Neural cell (in vitro differentiated cells): Measurements from ENCODE around the gene MAB21L3. TPM values are rescaled to one million over a fixed set of nuclear protein-coding genes. Genes with fewer than 3 reads are reported as not detected.

Source experiments
- H2AFZ ChIP-seq: fragments of 200-600, 300-800 bp; sonication (generic), shearing (Covaris generic); 2 replicates; pipeline ENCODE4 v1.6.0; 2014; ENCODE audit warnings: low read depth, mild to moderate bottlenecking, antibody characterized with exemption, low read length, moderate library complexity
- H3F3A ChIP-seq: fragments of 200-600 bp; shearing (Covaris generic); 2 replicates; pipeline ENCODE4 v1.6.1; 2016; ENCODE audit warnings: mild to moderate bottlenecking, moderate library complexity, mixed read lengths, antibody characterized with exemption, low read length; ENCODE audit not compliant: insufficient read depth, poor library complexity, severe bottlenecking
- H3K27ac ChIP-seq: fragments of 200-600, 300-800 bp; sonication (generic), shearing (Covaris generic); 2 replicates; pipeline ENCODE4 v1.5.1; 2014; ENCODE audit warnings: mild to moderate bottlenecking, low read length, moderate library complexity
- H3K27me3 ChIP-seq: fragments of 300-800, 200-600 bp; sonication (generic), shearing (Covaris generic); 2 replicates; pipeline ENCODE4 v1.6.0; 2014; ENCODE audit warnings: mild to moderate bottlenecking, low read depth, low read length, moderate library complexity; ENCODE audit not compliant: insufficient read depth
- H3K36me3 ChIP-seq: fragments of 300-800, 200-600 bp; sonication (generic), shearing (Covaris generic); 2 replicates; pipeline ENCODE4 v1.5.1; 2014; ENCODE audit warnings: mild to moderate bottlenecking, antibody characterized with exemption, low read length, moderate library complexity; ENCODE audit not compliant: insufficient read depth
- H3K4me2 ChIP-seq: fragments of 300-800, 200-600 bp; sonication (generic), shearing (Covaris generic); 2 replicates; pipeline ENCODE4 v1.6.0; 2014; ENCODE audit warnings: mild to moderate bottlenecking, low read length
- H3K4me3 ChIP-seq: fragments of 300-800, 200-600 bp; sonication (generic), shearing (Covaris generic); 2 replicates; pipeline ENCODE4 v1.5.1; 2014; ENCODE audit warnings: mild to moderate bottlenecking, low read length, moderate library complexity
- H3K79me2 ChIP-seq: fragments of 200-600 bp; shearing (Covaris generic); replicated peaks from 2 replicates; pipeline ENCODE4 v1.6.0; 2014; ENCODE audit warnings: mild to moderate bottlenecking, low read length, moderate library complexity; ENCODE audit not compliant: insufficient read depth
- H3K9ac ChIP-seq: fragments of 300-800, 200-600 bp; sonication (generic), shearing (Covaris generic); 2 replicates; pipeline ENCODE4 v1.6.1; 2016; ENCODE audit warnings: mild to moderate bottlenecking, low read length, mixed read lengths
- H3K9me2 ChIP-seq: fragments of 200-600 bp; shearing (Covaris generic); 2 replicates; pipeline ENCODE4 v1.6.1; 2016; ENCODE audit warnings: mild to moderate bottlenecking, low read length, mixed read lengths; ENCODE audit not compliant: insufficient read depth
- H3K9me3 ChIP-seq: fragments of 200-600, 300-800 bp; sonication (generic), shearing (Covaris generic); 2 replicates; pipeline ENCODE4 v1.6.1; 2016; ENCODE audit warnings: mild to moderate bottlenecking, mixed run types, low read length, moderate library complexity, mixed read lengths
- H4K20me1 ChIP-seq: fragments of 200-600 bp; shearing (Covaris generic); 2 replicates; pipeline ENCODE4 v1.6.1; 2016; ENCODE audit warnings: mild to moderate bottlenecking, mixed run types; ENCODE audit not compliant: insufficient read depth
- EP300 ChIP-seq: fragments of 450-650 bp; conservative IDR thresholded peaks from 2 replicates; pipeline ENCODE4 v1.6.1; 2014; ENCODE audit warnings: antibody characterized with exemption, mild to moderate bottlenecking, moderate library complexity; ENCODE audit not compliant: poor library complexity, severe bottlenecking
- EZH2 ChIP-seq: fragments of 200-600, 300-800 bp; shearing (Covaris generic), sonication (generic); IDR thresholded peaks from 2 replicates; pipeline ENCODE4 v1.6.1; 2014; ENCODE audit warnings: antibody characterized with exemption, low read length, borderline replicate concordance, mild to moderate bottlenecking; ENCODE audit not compliant: insufficient read depth, poor library complexity, severe bottlenecking
- MXI1 ChIP-seq: fragments of 450-650 bp; conservative IDR thresholded peaks from 2 replicates; pipeline ENCODE4 v1.6.1; 2014; ENCODE audit warnings: antibody characterized with exemption, mild to moderate bottlenecking; ENCODE audit not compliant: poor library complexity, severe bottlenecking
- POLR2AphosphoS5 ChIP-seq: IDR thresholded peaks from 2 replicates; pipeline ENCODE4 v1.6.1; 2012
- RAD21 ChIP-seq: fragments of 450-650 bp; conservative IDR thresholded peaks from 2 replicates; pipeline ENCODE4 v1.6.1; 2014; ENCODE audit warnings: antibody characterized with exemption, mild to moderate bottlenecking, moderate library complexity
- SMC3 ChIP-seq: fragments of 450-650 bp; conservative IDR thresholded peaks from 2 replicates; pipeline ENCODE4 v1.6.1; 2014; ENCODE audit warnings: antibody characterized with exemption, mild to moderate bottlenecking, moderate library complexity; ENCODE audit not compliant: poor library complexity
- TAF1 ChIP-seq: IDR thresholded peaks from 2 replicates; pipeline ENCODE4 v1.6.1; 2012; ENCODE audit warnings: low read depth
- polyA plus RNA-seq: library from polyadenylated mRNA; depleted of rRNA; stranded (reverse); fragments of >200 nt; gene quantifications from 2 replicates; pipeline ENCODE4 v1.2.3, GENCODE V29; 2014
- TF ChIP-seq, protein P1 (sequence below): fragments of 450-650 bp; IDR thresholded peaks from 2 replicates; pipeline ENCODE4 v1.5.1; 2014; ENCODE audit warnings: antibody characterized with exemption, mild to moderate bottlenecking, moderate library complexity; ENCODE audit not compliant: poor library complexity, severe bottlenecking
- TF ChIP-seq, protein P2 (sequence below): IDR thresholded peaks from 2 replicates; pipeline ENCODE4 v1.6.1; 2012; ENCODE audit warnings: borderline replicate concordance

The MAB21L3 gene
- polyA plus RNA-seq, 1 donor from 2014 or later: not detected

DNA sequence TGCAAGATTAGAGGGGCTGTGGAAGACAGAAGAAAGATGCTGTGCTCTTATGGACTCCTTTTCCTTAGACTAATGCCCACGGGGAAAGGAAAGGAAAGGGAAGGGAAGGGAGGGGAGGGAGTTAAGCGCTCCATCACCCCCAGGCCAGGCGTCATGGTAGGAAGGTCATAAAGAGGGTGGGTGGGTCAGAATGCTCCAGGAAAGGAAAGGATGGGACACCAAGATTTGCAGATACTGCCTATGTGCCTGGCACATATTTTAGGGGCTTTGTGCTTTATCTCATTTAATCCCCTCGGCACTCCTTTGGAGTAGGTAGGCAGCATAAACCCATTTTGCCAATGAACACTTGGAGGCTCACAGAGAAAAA, 41.4 kb downstream of the MAB21L3 start:
- Histone ChIP-seq H3K4me3 (peak overlapping the region; percentile 58), H3K9me3 (no peaks in the 10 kb centered on the region), H4K20me1 (no peaks in the 10 kb centered on the region), H3F3A (no peaks in the 10 kb centered on the region), H2AFZ (no peak overlapping the region), H3K4me2 (no peak overlapping the region), H3K9ac (peak overlapping the region; percentile 56), H3K9me2 (no peaks in the 10 kb centered on the region), H3K79me2 (no peaks in the 10 kb centered on the region), H3K36me3 (no peaks in the 10 kb centered on the region), H3K27me3 (no peaks in the 10 kb centered on the region), H3K27ac (no peak overlapping the region)
- no peak for TF ChIP-seq POLR2AphosphoS5
- no peak for TF ChIP-seq EZH2
- TF ChIP-seq, protein P1, sequence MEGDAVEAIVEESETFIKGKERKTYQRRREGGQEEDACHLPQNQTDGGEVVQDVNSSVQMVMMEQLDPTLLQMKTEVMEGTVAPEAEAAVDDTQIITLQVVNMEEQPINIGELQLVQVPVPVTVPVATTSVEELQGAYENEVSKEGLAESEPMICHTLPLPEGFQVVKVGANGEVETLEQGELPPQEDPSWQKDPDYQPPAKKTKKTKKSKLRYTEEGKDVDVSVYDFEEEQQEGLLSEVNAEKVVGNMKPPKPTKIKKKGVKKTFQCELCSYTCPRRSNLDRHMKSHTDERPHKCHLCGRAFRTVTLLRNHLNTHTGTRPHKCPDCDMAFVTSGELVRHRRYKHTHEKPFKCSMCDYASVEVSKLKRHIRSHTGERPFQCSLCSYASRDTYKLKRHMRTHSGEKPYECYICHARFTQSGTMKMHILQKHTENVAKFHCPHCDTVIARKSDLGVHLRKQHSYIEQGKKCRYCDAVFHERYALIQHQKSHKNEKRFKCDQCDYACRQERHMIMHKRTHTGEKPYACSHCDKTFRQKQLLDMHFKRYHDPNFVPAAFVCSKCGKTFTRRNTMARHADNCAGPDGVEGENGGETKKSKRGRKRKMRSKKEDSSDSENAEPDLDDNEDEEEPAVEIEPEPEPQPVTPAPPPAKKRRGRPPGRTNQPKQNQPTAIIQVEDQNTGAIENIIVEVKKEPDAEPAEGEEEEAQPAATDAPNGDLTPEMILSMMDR: no peak
- no peak for TF ChIP-seq TAF1
- TF ChIP-seq SMC3: no peak
- TF ChIP-seq RAD21: no peak
- no peak for TF ChIP-seq EP300
- TF ChIP-seq, protein P2, sequence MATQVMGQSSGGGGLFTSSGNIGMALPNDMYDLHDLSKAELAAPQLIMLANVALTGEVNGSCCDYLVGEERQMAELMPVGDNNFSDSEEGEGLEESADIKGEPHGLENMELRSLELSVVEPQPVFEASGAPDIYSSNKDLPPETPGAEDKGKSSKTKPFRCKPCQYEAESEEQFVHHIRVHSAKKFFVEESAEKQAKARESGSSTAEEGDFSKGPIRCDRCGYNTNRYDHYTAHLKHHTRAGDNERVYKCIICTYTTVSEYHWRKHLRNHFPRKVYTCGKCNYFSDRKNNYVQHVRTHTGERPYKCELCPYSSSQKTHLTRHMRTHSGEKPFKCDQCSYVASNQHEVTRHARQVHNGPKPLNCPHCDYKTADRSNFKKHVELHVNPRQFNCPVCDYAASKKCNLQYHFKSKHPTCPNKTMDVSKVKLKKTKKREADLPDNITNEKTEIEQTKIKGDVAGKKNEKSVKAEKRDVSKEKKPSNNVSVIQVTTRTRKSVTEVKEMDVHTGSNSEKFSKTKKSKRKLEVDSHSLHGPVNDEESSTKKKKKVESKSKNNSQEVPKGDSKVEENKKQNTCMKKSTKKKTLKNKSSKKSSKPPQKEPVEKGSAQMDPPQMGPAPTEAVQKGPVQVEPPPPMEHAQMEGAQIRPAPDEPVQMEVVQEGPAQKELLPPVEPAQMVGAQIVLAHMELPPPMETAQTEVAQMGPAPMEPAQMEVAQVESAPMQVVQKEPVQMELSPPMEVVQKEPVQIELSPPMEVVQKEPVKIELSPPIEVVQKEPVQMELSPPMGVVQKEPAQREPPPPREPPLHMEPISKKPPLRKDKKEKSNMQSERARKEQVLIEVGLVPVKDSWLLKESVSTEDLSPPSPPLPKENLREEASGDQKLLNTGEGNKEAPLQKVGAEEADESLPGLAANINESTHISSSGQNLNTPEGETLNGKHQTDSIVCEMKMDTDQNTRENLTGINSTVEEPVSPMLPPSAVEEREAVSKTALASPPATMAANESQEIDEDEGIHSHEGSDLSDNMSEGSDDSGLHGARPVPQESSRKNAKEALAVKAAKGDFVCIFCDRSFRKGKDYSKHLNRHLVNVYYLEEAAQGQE: no peak
- no peak for TF ChIP-seq MXI1

DNA sequence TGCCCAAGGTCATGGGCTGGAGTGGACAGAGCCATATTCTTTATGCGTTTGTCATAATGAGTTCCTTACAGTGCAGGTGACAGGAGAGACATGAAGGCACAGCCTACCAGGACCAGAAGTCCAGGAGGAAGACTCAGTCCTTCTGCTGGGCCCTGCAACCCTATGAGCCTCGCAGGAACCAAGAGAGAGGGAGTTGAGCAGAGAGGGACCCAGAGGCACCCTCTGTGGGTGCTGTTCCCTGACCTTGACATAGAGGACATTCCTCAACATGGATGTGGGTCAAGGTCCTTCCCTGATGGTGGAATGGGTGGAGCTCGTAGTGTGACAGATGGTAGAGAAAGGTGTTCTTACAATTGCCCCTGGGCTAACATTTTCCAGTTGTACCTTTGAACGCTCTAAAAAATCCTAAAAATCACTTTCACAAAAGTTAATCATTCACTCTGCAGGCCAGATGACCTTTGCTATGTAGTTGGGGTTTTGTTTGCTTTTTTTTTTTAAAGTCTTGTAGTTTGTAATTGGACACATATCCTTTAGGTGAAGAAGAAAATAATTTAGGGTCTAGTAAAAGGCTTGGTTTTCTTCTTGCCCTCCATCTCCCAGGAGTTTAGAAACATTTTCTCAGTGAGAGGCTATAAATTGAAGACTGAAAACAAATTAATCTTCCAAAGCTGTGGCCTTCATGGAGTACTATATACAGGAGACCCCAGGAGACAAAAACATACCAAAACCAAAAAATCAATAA, 41.9 kb downstream of the MAB21L3 start:
- no peak for TF ChIP-seq RAD21
- no peak for TF ChIP-seq SMC3
- TF ChIP-seq, protein P1: no peak
- no peak for TF ChIP-seq EZH2
- no peak for TF ChIP-seq EP300
- no peak for TF ChIP-seq TAF1
- TF ChIP-seq, protein P2: no peak
- TF ChIP-seq POLR2AphosphoS5: no peak
- TF ChIP-seq MXI1: no peak
- no peaks in the 10 kb centered on the region for H3F3A ChIP-seq
- no peaks in the 10 kb centered on the region for H3K79me2 ChIP-seq
- H3K9me3 ChIP-seq: no peaks in the 10 kb centered on the region
- H3K9me2 ChIP-seq: no peaks in the 10 kb centered on the region
- no peak overlapping the region for H3K4me2 ChIP-seq
- no peaks in the 10 kb centered on the region for H4K20me1 ChIP-seq
- H2AFZ ChIP-seq: no peak overlapping the region
- H3K36me3 ChIP-seq: no peaks in the 10 kb centered on the region
- no peak overlapping the region for H3K9ac ChIP-seq
- no peaks in the 10 kb centered on the region for H3K27me3 ChIP-seq
- H3K4me3 ChIP-seq: no peak overlapping the region
- no peak overlapping the region for H3K27ac ChIP-seq
